Measurements from ENCODE around the gene ASTN2.

DNA sequence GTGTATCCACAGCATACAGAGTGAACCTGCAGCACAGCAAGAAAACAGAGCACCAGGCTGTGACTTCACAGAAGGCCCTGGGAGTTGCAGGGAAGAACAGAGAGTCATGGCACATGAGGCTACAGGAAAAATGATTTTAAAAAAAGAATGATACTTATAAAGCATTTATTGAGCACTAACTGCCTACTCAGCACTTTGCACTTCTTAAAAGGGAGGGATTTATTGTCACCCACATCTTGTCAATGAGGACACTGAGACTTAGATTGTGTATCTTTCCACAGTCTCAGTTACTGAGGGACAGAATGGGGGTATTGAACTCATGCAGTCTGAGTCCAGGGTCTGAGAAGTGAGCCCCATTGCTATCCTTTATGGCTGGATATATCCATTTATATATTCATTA lies 972.3 kb downstream of the ASTN2 start:
- no peak for TF ChIP-seq POLR2A (IDR thresholded peaks at IDR 0.05)
- TF ChIP-seq, protein P1, sequence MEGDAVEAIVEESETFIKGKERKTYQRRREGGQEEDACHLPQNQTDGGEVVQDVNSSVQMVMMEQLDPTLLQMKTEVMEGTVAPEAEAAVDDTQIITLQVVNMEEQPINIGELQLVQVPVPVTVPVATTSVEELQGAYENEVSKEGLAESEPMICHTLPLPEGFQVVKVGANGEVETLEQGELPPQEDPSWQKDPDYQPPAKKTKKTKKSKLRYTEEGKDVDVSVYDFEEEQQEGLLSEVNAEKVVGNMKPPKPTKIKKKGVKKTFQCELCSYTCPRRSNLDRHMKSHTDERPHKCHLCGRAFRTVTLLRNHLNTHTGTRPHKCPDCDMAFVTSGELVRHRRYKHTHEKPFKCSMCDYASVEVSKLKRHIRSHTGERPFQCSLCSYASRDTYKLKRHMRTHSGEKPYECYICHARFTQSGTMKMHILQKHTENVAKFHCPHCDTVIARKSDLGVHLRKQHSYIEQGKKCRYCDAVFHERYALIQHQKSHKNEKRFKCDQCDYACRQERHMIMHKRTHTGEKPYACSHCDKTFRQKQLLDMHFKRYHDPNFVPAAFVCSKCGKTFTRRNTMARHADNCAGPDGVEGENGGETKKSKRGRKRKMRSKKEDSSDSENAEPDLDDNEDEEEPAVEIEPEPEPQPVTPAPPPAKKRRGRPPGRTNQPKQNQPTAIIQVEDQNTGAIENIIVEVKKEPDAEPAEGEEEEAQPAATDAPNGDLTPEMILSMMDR (IDR thresholded peaks at IDR 0.05), result no peak
- TF ChIP-seq POLR2AphosphoS5 (IDR thresholded peaks at IDR 0.05), result no peak

All from prostate gland (tissue), 2 donors.